Thoracic aorta (tissue), 2 donors: Measurements from ENCODE around the gene FBXW11. TPM values are rescaled to one million over a fixed set of nuclear protein-coding genes. Genes with fewer than 3 reads are reported as not detected.

Experiments used
- ATAC-seq: fragments of 150-250 bp; one replicate; pipeline ENCODE4 v1.8.0; 2017; ENCODE audit warnings: low read depth; ENCODE audit not compliant: insufficient number of reproducible peaks, low FRiP score
- DNase-seq: peaks from one replicate; pipeline ENCODE4 v3.0.0-alpha.2; 2020; ENCODE audit warnings: low spot score
- H3K27ac ChIP-seq, 2 donors: fragments of 200-600 bp; sonication (generic); 1 replicate in 1 of 2; 2 replicates in 1 of 2; pipeline ENCODE4 v1.5.1; 2016; ENCODE audit warnings: mild to moderate bottlenecking in 2 of 2, moderate library complexity in 2 of 2
- H3K27me3 ChIP-seq: fragments of 200-600 bp; sonication (generic); replicated peaks from 2 replicates; pipeline ENCODE4 v1.6.0; 2016; ENCODE audit warnings: mild to moderate bottlenecking; ENCODE audit not compliant: insufficient read depth
- H3K36me3 ChIP-seq: fragments of 200-600 bp; sonication (generic); one replicate; pipeline ENCODE4 v1.5.1; 2016
- H3K4me1 ChIP-seq, 2 donors: fragments of 200-600 bp; sonication (generic); 1 replicate in 1 of 2; 2 replicates in 1 of 2; pipeline versions ENCODE4 v1.5.1 to v1.6.0; 2016; ENCODE audit warnings: low read depth in 2 of 2, mild to moderate bottlenecking in 1 of 2; ENCODE audit not compliant: control insufficient read depth in 1 of 2
- H3K4me3 ChIP-seq: fragments of 200-600 bp; sonication (generic); 2 replicates; pipeline ENCODE4 v1.5.1; 2016; ENCODE audit warnings: mild to moderate bottlenecking
- H3K9me3 ChIP-seq: fragments of 200-600 bp; sonication (generic); 2 replicates; pipeline ENCODE4 v1.5.1; 2016
- total RNA-seq, 2 donors: library from RNA; depleted of rRNA; stranded (reverse); fragments of >200 nt; gene quantifications; one replicate each; pipeline versions ENCODE4 v1.1.0 to v1.2.3, GENCODE V29; 2016
- TF ChIP-seq, protein P1 (sequence below): fragments of 200-600 bp; sonication (generic); IDR thresholded peaks from one replicate; pipeline ENCODE4 v1.5.1; 2019; ENCODE audit warnings: antibody characterized with exemption

The FBXW11 gene
- total RNA-seq, 2 donors from 2014 or later, result 77.8 to 91.2 TPM

DNA sequence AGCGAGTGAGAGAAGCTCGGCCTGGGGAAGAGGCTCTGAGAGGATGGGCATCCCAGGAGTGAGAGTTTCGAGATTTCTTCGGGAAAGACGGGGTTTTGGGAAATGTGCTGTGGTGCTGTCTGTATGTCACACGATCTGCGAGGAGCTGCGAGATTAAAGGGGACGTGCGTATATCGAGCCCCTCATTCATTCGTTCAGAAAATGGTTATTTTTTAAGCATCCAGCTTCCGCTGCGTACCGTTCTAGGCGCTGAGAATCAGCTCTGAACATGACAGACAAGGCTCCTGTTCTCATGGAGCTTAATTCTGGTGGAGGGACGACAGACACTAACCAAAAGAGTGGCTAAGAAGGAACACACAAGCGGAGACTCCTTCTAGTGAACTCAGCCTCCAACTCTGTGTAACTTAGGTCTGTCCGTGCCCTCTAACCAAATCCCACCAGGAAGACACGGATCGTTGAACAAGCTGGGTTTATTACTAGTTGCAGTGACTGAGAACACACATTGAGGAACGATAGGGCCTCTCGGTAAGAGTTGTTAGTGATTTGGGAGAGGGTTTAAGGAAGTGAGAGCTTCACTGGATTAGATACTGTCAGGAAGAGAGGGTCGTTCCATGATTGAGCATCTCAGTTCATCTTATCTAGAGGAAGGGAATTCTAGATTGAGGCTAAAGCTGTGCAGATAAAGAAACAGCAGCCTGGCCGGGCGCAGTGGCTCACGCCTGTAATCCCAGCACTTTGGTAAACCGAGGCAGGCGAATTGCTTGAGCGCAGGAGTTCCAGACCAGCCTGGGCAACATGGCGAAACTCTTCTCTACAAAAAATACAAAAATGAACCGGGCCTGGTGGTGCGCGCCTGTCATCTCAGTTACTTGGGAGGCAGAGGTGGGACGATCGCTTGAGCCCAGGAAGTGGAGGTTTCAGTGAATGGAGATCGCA lies 1.0 kb upstream of the FBXW11 start:
- no peak for ATAC-seq
- Histone ChIP-seq H3K4me1 (peaks cover 26 to 37% of the 10 kb centered on the region in 2 donors), H3K27ac (peak overlapping the region; percentile 95 to 97), H3K27me3 (no peaks in the 10 kb centered on the region), H3K9me3 (no peaks in the 10 kb centered on the region), H3K4me3 (peak overlapping the region; percentile 99), H3K36me3 (no peaks in the 10 kb centered on the region)
- TF ChIP-seq, protein P1, sequence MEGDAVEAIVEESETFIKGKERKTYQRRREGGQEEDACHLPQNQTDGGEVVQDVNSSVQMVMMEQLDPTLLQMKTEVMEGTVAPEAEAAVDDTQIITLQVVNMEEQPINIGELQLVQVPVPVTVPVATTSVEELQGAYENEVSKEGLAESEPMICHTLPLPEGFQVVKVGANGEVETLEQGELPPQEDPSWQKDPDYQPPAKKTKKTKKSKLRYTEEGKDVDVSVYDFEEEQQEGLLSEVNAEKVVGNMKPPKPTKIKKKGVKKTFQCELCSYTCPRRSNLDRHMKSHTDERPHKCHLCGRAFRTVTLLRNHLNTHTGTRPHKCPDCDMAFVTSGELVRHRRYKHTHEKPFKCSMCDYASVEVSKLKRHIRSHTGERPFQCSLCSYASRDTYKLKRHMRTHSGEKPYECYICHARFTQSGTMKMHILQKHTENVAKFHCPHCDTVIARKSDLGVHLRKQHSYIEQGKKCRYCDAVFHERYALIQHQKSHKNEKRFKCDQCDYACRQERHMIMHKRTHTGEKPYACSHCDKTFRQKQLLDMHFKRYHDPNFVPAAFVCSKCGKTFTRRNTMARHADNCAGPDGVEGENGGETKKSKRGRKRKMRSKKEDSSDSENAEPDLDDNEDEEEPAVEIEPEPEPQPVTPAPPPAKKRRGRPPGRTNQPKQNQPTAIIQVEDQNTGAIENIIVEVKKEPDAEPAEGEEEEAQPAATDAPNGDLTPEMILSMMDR, result no peak
- no peak for DNase-seq

DNA sequence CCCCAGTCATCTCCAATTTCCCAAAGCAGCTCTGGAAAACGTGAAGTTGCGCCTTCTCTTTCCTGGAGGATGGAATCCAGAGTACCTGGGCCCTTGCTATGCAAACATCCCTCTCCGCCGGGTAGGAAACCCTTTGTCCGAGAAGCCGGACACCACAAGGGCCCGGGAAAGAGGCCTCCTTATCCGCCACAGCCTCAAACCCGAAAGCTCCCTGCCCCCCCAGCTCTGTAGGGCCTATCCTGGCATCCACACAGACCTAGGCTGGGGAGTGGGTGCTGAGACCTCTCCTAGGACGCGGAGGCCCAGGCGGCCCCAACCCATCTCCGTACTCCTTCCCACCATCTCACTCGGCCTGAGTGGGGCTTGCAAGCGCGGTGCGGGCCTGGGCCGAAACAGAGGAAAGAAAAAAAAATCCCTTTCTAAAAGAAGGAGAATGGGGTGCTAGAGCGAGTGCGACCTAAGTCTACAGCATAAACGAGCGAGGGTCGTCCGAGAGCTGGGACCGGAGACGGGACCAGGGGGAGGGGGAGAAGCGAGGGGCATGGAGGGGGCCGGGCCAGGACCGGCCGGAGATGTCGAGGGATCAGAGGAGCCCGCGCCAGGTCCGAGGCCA lies 624 bp downstream of the FBXW11 start:
- ATAC-seq (no peak), DNase-seq (no peak)
- Histone ChIP-seq H3K27me3 (no peaks in the 10 kb centered on the region), H3K9me3 (no peaks in the 10 kb centered on the region), H3K4me3 (peak overlapping the region; percentile 99), H3K36me3 (no peaks in the 10 kb centered on the region), H3K27ac (peak overlapping the region; percentile 95 to 97), H3K4me1 (peaks cover 29 to 52% of the 10 kb centered on the region in 2 donors)
- TF ChIP-seq, protein P1, result no peak

DNA sequence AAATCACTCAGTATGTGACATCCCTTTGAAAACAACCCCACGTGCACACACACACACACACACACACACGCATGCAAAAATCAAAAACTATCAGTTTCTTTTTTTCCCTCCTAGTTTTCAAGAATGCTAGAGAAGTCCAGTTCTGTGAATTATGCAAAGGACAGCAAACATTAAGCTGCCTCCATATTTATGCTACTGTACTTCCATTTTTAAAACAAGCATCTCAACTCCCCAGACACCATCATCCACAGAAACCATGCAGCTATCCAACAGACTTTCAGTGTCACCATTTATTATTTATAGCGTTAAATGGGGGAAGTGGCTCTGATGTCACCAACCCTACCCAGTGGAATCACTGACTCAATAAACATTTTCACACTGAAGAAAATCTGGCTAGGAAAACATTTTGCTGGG lies 1.6 kb downstream of the FBXW11 start:
- no peaks in the 10 kb centered on the region for H3K36me3 ChIP-seq
- H3K9me3 ChIP-seq, result no peaks in the 10 kb centered on the region
- DNase-seq (no peak), ATAC-seq (no peak)
- H3K4me1 ChIP-seq, result peaks cover 39 to 61% of the 10 kb centered on the region in 2 donors
- TF ChIP-seq, protein P1, result no peak
- H3K27me3 ChIP-seq, result no peaks in the 10 kb centered on the region
- peak overlapping the region; percentile 95 to 97 for H3K27ac ChIP-seq
- peak overlapping the region; percentile 99 for H3K4me3 ChIP-seq

DNA sequence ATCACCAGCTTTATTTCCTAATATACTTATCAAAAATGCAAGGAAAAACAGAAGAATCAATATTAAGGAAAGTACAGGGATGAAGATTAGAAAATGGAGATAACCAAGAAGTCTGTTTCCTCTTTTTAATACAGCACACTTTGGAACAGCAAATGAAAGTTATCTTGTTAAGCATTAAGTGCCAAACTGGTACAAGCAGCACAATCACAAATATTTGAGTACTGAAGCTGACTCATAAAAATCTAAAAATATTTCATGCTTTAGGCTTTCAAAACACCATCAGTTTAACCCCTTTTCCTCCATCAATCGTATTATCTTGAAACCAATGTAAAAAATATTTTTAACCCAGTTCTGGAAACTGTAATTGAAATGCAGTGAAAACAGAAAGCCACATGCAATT lies 2.7 kb downstream of the FBXW11 start:
- Histone ChIP-seq H3K27ac (peak overlapping the region; percentile 56 to 95), H3K4me1 (peaks cover 44 to 71% of the 10 kb centered on the region in 2 donors), H3K9me3 (no peaks in the 10 kb centered on the region), H3K4me3 (peak overlapping the region; percentile 99), H3K27me3 (no peaks in the 10 kb centered on the region), H3K36me3 (no peaks in the 10 kb centered on the region)
- DNase-seq, result no peak
- TF ChIP-seq, protein P1, result no peak
- no peak for ATAC-seq

DNA sequence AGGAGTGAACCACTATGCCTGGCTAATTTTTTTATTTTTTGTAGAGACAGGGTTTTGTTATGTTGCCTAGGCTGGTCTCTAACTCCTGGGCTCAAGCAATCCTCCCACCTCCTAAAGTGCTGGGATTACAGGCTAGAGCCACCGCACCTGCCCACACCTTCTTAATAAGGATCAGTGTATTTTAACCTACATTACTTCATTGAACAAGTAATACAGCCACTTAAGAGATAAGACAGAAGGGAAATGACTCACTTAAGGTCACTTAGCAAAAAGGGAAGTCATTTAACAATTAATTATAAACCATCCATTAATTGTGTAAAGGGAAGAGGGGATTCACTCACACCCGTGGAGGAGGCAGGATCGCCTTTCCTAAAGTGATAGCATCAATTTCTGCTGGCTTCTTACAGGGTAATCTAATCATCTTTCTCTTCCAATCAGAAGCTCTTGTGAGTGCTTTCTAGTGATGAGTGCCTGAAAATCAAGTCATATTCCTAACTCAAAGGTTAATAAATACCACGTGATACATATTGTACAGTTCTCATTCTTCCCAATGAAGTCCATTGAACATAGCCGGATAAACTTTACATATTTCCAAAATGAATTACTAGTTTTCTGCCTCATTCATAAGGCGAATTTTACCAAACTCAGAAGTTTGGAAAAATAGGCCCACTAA lies 3.5 kb downstream of the FBXW11 start:
- Histone ChIP-seq H3K27me3 (no peaks in the 10 kb centered on the region), H3K36me3 (no peaks in the 10 kb centered on the region), H3K9me3 (no peaks in the 10 kb centered on the region), H3K27ac (peak overlapping the region; percentile 56 to 60), H3K4me1 (peaks cover 44 to 72% of the 10 kb centered on the region in 2 donors), H3K4me3 (peak overlapping the region; percentile 99)
- ATAC-seq, result no peak
- DNase-seq, result no peak
- TF ChIP-seq, protein P1, result no peak
